Measurements from ENCODE around the gene BMP4.

Gene BMP4

DNA sequence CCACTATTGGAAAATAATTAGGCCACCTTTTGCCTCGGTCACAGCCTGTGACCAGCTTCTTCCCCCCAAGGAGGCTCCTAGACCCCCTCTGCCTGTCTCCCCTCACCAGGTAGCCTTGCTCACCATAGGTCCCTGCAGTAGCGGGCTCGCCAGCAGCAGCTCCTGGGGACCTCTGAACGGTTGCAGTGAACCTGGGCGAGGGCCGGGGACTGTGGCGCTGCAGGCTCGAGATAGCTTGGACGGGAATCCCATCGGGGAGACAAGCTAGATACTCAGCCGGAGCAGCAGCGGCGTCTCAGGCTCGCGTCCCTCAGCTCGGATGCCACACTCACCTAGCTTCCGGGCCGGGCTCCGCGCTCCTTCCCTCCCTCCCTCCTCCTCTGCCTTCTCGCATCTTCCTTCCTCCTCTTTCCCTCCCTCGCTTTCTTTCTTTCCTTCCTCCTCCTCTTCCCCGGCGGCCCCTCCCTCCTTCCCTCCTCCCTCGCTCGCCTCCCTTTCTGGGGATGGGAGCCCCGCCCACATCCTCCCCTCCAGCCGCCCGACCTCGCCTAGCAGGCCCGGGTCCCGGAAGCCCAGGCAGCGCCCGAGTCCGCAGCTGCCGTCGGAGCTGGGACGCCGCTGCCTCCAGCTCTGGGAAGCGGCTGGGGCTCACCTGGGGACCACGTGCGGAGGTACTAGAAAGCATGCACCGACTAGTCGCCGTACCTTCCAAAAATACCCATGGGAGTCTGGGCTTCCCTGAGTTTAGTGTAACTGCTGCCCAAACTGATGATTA lies at the start of gene BMP4:
TSS of gene BMP4 (minus strand) at position 399 of the 775 bp plus-strand sequence. CDS start 4,603 bp downstream, outside the sequence.
- TF ChIP-seq, protein P1, sequence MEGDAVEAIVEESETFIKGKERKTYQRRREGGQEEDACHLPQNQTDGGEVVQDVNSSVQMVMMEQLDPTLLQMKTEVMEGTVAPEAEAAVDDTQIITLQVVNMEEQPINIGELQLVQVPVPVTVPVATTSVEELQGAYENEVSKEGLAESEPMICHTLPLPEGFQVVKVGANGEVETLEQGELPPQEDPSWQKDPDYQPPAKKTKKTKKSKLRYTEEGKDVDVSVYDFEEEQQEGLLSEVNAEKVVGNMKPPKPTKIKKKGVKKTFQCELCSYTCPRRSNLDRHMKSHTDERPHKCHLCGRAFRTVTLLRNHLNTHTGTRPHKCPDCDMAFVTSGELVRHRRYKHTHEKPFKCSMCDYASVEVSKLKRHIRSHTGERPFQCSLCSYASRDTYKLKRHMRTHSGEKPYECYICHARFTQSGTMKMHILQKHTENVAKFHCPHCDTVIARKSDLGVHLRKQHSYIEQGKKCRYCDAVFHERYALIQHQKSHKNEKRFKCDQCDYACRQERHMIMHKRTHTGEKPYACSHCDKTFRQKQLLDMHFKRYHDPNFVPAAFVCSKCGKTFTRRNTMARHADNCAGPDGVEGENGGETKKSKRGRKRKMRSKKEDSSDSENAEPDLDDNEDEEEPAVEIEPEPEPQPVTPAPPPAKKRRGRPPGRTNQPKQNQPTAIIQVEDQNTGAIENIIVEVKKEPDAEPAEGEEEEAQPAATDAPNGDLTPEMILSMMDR (IDR thresholded peaks at IDR 0.05; ENCODE audit: control extremely low read depth, extremely low read depth, low read depth, missing control alignments), result no peak
- DNase-seq (ENCODE audit: extremely low spot score), result peak; percentile 47
- ChIA-PET CTCF (interaction anchor here (0.7 to 6.7 kb wide), 9 partner anchors 10 to 417 kb away, joined by 3 to 28 read pairs (median 6); no protein-coding TSS in a partner anchor), POLR2A (interaction anchor here (0.6 to 0.7 kb wide), 2 partner anchors 16 to 92 kb away, joined by 4 to 5 read pairs; no protein-coding TSS in a partner anchor)

DNA sequence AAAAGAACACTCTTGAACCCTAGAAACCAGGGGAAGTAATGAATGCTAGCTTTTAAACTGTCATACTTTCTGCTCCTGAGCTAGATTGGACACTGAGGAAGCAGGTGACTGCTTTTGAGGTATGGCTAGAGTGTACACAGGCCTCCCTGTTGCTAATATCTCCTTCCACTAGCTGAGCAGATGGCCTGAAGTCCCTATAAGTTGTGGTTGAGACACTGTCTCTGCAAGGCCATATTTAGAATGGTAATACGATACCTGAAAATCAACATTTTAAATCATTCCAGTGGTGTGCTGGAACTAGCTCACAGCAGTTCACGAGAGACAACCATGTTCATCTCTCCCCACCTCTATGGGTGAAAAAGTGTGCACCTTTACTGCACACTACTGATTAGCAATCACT lies 46.4 kb upstream of the BMP4 start:
- ChIA-PET CTCF (interaction anchor here (1.2 kb wide), 1 partner anchor 23 kb away, joined by 4 read pairs; no protein-coding TSS in a partner anchor), POLR2A (interaction anchor here (0.5 kb wide), 1 partner anchor 549 kb away, joined by 4 read pairs; no protein-coding TSS in a partner anchor)
- no peak for DNase-seq (ENCODE audit: extremely low spot score)
- TF ChIP-seq, protein P1 (IDR thresholded peaks at IDR 0.05; ENCODE audit: control extremely low read depth, extremely low read depth, low read depth, missing control alignments), result no peak

DNA sequence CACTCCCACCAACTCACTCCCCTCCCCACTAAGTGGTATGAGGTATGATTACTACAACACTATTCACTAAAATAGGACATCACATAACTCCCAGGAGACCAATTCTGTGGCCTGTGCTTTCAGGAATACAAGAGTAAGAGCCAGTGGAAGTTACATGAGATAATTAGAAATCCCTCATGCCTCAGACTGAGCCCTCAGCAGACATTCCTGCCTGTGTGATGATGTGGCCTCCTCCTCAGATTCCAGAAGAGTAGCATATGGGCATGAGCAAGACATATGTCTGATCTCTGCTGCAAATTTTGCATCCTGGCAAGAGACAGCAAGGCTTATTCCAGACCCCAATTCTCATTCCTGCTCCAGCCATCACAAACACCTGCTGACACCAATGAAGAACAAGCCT lies 46.0 kb upstream of the BMP4 start:
- DNase-seq (ENCODE audit: extremely low spot score), result no peak
- ChIA-PET CTCF (interaction anchor here (1.2 to 1.5 kb wide), 2 partner anchors 10 to 23 kb away, joined by 4 to 6 read pairs; no protein-coding TSS in a partner anchor), POLR2A (interaction anchor here (0.5 kb wide), 1 partner anchor 550 kb away, joined by 4 read pairs; no protein-coding TSS in a partner anchor)
- TF ChIP-seq, protein P1 (IDR thresholded peaks at IDR 0.05; ENCODE audit: control extremely low read depth, extremely low read depth, low read depth, missing control alignments), result no peak

DNA sequence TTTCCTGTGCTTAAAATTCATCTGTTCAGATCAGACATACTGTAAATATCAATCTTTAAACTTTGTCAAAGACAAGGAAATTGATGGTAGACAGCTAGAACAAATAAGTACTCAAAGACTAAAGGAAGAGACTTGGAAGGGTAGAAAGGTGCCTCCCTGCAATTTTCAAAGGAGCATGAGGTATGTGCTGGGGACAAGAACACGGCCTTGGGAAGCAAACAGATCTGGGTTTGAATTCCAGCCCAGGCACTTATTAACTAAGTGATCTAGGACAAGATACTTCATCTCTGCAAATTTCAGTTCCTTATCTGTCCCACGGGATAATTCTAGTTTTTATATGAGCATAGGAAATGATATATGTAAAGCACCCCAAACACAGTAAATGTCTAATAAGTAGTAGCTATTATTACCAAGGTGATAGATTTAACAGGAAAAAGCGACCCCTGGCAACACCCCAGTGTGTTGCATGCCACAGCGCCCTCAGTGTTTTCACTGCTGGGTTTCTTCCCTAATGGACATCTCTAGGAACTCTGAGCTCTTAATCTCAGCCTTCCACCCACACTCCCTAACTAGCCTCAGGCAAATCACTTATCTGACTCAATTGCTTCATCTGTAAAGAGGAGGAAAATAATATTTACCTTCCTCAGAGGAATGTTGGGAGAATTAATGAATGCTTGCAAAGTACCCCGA lies 44.7 kb upstream of the BMP4 start:
- ChIA-PET POLR2A (no interaction called here), CTCF (interaction anchor here (1.0 to 1.5 kb wide), 2 partner anchors 9 to 10 kb away, joined by 3 to 6 read pairs; no protein-coding TSS in a partner anchor)
- TF ChIP-seq, protein P1 (IDR thresholded peaks at IDR 0.05; ENCODE audit: control extremely low read depth, extremely low read depth, low read depth, missing control alignments), result no peak
- DNase-seq (ENCODE audit: extremely low spot score), result no peak

DNA sequence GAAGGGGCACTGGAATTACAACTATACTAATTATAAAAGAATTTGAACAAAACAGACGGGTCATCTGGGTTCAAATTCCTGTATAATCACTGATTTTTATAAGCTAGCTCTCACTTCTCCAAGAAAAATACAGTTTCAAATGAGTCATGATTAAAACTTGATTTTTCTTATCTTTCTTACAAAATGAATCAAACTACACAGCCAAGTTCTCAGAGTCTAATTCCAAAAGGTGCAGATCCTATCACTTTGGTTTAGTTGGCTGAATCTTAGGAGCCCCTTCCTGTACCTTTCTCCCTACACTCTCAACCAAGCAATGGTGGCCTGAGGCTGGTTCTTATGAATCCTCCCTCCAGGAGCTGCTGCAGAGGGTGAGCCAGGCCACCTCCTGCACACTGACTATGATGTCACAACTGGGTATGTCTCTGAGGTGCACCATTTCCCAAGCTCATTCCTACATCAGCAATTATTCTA lies 43.8 kb upstream of the BMP4 start:
- DNase-seq (ENCODE audit: extremely low spot score), result no peak
- TF ChIP-seq, protein P1 (IDR thresholded peaks at IDR 0.05; ENCODE audit: control extremely low read depth, extremely low read depth, low read depth, missing control alignments), result no peak
- ChIA-PET POLR2A (no interaction called here), CTCF (no interaction called here)

DNA sequence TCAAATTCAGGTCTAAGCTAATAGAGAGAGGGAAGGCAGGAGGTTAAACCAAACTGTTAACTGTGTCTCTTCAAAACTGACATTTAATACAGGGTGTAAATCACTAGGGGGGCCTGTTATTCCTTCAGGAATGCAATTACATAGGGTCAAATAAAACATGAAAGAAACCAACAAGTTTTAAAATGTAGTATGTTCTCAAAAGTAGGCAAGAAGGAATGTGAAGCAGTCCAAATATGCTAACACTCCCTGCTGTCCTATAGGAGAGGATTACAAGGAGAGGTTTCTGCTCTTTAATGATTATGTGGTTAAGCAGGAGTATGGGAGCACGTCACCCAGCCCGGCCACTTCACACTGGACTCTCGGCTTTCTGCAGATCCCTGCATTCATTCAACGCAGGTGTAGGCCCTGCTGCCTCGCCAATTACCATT lies 42.5 kb upstream of the BMP4 start:
- CTCF ChIA-PET, result no interaction called here
- TF ChIP-seq, protein P1 (IDR thresholded peaks at IDR 0.05; ENCODE audit: control extremely low read depth, extremely low read depth, low read depth, missing control alignments), result no peak

More for the DNA sequence above, 42.5 kb upstream of the BMP4 start:
- POLR2A ChIA-PET, result no interaction called here
- no peak for DNase-seq (ENCODE audit: extremely low spot score)
